ENCODE measurements around the gene RPIA. TPM values are rescaled to one million over a fixed set of nuclear protein-coding genes. Genes with fewer than 3 reads are reported as not detected.

RPIA gene
- total and polyA plus RNA-seq, 2 of the 13 experiments (the other 11 are each of a cell fraction or from before 2014, with no cell fraction given), result 13.3 to 23.9 TPM

DNA sequence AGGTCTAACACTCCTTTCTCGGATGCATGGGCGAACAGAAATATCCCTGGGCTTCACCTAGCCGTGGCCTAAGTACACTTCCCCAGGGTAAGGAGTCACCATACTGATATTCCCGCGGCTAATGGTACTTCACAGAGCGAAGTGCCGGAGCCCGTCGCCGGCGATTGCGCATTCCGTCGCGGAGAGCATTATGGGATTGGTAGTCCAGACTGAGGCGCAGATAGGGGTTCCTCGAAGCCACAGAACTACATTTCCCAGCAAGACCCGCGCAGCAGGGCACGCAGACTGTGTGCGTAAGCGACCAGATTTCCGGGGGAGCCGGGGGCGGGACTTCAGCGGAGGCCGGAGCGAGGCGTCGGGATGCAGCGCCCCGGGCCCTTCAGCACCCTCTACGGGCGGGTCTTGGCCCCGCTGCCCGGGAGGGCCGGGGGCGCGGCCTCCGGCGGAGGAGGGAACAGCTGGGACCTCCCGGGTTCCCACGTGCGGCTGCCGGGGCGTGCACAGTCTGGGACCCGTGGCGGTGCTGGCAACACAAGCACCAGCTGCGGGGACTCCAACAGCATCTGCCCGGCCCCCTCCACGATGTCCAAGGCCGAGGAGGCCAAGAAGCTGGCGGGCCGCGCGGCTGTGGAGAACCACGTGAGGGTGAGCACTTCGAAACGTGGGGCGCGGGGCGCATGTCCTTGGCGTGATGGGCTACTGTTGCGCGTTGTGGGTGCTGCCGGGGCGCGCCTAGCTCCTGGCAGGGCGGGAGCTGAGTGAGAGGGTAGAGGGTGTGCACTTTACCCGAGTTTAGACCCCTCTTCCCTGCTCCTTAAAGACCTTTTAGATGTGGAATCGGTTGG, at the start of gene RPIA (continued):
- TF ChIP-seq, protein P1, sequence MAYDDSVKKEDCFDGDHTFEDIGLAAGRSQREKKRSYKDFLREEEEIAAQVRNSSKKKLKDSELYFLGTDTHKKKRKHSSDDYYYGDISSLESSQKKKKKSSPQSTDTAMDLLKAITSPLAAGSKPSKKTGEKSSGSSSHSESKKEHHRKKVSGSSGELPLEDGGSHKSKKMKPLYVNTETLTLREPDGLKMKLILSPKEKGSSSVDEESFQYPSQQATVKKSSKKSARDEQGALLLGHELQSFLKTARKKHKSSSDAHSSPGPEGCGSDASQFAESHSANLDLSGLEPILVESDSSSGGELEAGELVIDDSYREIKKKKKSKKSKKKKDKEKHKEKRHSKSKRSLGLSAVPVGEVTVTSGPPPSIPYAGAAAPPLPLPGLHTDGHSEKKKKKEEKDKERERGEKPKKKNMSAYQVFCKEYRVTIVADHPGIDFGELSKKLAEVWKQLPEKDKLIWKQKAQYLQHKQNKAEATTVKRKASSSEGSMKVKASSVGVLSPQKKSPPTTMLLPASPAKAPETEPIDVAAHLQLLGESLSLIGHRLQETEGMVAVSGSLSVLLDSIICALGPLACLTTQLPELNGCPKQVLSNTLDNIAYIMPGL (CRISPR knock-in tag; IDR thresholded peaks at IDR 0.05; ENCODE audit: borderline replicate concordance in 1 of 2, low read depth in 1 of 2), result peak; percentile 90 to 93; a peak in 3 of 4 replicates
- TF ChIP-seq SNRNP70 (IDR thresholded peaks at IDR 0.05; ENCODE audit: low read depth, low read length) (no peak), HOXA5 (CRISPR knock-in tag; IDR thresholded peaks at IDR 0.05) (no peak; the same call in 1 of the 2 replicates), ELF4 (CRISPR knock-in tag; IDR thresholded peaks at IDR 0.05; ENCODE audit: borderline replicate concordance) (peak; percentile 71), POLR2A (IDR thresholded peaks at IDR 0.05; ENCODE audit: insufficient read depth in 1 of 2, low read depth in 2 of 2, low read length in 2 of 2) (peak; percentile 81 to 97), ZNF7 (CRISPR knock-in tag; IDR thresholded peaks at IDR 0.05) (peak; percentile 48; the same call in 1 of the 2 replicates), ZKSCAN8 (CRISPR knock-in tag; IDR thresholded peaks at IDR 0.05; ENCODE audit: borderline replicate concordance) (no peak), SRSF1 (optimal IDR thresholded peaks at IDR 0.05; ENCODE audit: low read depth, low read length) (peak; percentile 89), AHR (CRISPR knock-in tag; IDR thresholded peaks at IDR 0.05) (peak; percentile 92), JUN (CRISPR knock-in tag; IDR thresholded peaks at IDR 0.05) (no peak), ARNTL (CRISPR knock-in tag; IDR thresholded peaks at IDR 0.05) (peak; percentile 92), ZNF619 (CRISPR knock-in tag; IDR thresholded peaks at IDR 0.05) (peak; percentile 89; the same call in 1 of the 2 replicates), POLR2AphosphoS5 (IDR thresholded peaks at IDR 0.05; ENCODE audit: low read depth, low read length) (peak; percentile 97), ZNF180 (CRISPR knock-in tag; IDR thresholded peaks at IDR 0.05; ENCODE audit: borderline replicate concordance, low read depth) (no peak), SRSF4 (IDR thresholded peaks at IDR 0.05; ENCODE audit: low read depth, low read length, poor library complexity, severe bottlenecking) (no peak), ZSCAN30 (CRISPR knock-in tag; IDR thresholded peaks at IDR 0.05) (peak; percentile 79; the same call in 1 of the 2 replicates), NR1H2 (CRISPR knock-in tag; IDR thresholded peaks at IDR 0.05; ENCODE audit: borderline replicate concordance, low read depth) (peak; percentile 60), RFXAP (CRISPR knock-in tag; IDR thresholded peaks at IDR 0.05; ENCODE audit: borderline replicate concordance) (peak; percentile 79; the same call in 1 of the 2 replicates), ISL2 (CRISPR knock-in tag; IDR thresholded peaks at IDR 0.05) (no peak; the same call in 1 of the 2 replicates), NFYB (CRISPR knock-in tag; IDR thresholded peaks at IDR 0.05) (peak; percentile 42), SP2 (CRISPR knock-in tag; IDR thresholded peaks at IDR 0.05) (peak; percentile 85), NR2C2 (CRISPR knock-in tag; IDR thresholded peaks at IDR 0.05; ENCODE audit: borderline replicate concordance) (peak; percentile 90), ZMYM2 (CRISPR knock-in tag; IDR thresholded peaks at IDR 0.05) (peak; percentile 83), ZMAT3 (CRISPR knock-in tag; conservative IDR thresholded peaks at IDR 0.05) (peak; percentile 96)
- TF ChIP-seq, protein P2, sequence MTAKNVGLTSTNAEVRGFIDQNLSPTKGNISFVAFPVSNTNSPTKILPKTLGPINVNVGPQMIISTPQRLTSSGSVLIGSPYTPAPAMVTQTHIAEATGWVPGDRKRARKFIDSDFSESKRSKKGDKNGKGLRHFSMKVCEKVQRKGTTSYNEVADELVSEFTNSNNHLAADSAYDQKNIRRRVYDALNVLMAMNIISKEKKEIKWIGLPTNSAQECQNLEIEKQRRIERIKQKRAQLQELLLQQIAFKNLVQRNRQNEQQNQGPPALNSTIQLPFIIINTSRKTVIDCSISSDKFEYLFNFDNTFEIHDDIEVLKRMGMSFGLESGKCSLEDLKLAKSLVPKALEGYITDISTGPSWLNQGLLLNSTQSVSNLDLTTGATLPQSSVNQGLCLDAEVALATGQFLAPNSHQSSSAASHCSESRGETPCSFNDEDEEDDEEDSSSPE (CRISPR knock-in tag; IDR thresholded peaks at IDR 0.05), result peak; percentile 85
- TF ChIP-seq, protein P3, sequence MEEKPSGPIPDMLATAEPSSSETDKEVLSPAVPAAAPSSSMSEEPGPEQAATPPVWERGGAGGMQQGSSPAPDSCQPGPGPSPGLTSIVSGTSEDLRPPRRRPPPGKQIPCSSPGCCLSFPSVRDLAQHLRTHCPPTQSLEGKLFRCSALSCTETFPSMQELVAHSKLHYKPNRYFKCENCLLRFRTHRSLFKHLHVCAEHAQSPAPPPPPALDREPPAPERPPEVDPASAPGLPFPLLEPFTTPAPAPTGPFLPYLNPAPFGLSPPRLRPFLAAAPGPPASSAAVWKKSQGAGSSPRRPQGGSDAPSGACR (CRISPR knock-in tag; IDR thresholded peaks at IDR 0.05), result peak; percentile 86

All from HepG2 (cell line).